Activated naive CD4-positive, alpha-beta T cell (primary cell): ENCODE results near the gene ME3.

Source experiments
- DNase-seq, 4 experiments: peaks; one replicate each; lab custom pipeline; 2025; lab: John Stamatoyannopoulos, UW

Gene ME3

DNA sequence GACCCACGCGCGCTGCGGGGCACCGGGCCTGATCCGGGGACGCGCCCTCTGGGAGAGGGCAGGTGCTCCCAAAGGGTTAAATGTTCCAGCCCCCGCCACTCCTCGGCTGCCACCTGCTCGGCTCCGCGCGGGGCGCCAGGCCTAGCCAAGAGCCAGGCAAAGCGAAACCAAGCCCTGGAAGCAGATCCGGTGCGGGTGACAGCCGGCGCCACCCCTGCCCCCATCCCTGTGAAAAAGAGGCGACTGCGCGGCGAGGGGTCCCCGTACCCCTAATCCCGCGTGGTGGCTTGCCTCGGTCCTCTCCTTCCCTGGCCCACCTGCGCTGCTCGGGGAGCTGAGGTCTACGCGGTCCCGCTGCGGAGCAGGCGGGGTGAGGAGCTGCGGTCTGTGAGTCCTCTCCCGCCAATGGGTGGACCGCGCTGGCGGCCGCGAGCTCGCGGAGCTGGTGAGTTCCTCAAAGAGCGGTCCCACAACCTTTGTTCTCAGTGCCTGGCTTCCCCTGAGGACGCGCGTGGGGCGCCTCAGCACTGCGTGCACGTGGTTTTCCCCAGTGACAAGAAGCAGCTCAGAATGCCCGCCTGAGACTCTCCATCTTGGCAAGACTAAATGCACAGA, at the start of gene ME3:
ME3 (minus strand) TSS at position 610 of the 615 bp plus-strand sequence.
- DNase-seq, result peak in 3 of 4 experiments; percentile 14 to 26 (median 17)

DNA sequence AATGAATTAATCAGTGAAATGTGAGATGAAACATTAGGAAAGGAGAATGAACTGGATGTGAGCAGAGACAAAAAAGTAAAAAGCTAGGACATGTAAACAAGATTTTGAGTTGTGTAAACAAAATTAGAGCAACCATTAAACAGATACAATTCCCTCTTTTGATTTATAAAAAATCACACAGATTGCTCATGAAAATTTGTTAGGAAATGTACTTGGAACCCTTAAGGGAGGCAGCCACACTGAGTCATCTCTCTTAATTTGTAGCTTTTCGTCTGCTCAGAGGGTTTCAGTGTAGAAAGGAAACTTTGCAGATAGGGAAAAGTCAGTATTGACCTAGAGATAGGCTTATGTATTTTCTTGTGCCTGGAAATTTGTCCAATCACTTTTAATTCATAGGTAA, 49.6 kb upstream of the ME3 start:
- no peak for DNase-seq

DNA sequence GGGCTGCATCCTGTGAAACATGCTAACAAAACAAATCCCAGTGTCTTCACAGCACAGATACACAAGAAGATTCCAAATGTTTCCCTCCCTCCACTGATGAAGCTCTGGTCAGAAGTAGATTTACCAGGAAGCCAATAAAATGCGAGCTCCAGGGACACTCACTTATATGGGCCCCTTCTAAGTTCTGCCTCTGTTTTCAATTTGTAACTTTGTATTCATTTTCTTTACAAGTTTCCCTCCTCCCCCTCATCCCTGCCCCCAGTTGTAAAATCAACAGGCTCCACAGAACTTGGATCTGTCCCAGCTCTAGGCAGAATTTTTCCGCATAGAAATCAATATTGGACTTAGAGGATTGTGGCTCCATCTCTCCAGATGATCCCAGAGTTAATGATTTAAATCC, 48.1 kb upstream of the ME3 start:
- DNase-seq, result no peak

DNA sequence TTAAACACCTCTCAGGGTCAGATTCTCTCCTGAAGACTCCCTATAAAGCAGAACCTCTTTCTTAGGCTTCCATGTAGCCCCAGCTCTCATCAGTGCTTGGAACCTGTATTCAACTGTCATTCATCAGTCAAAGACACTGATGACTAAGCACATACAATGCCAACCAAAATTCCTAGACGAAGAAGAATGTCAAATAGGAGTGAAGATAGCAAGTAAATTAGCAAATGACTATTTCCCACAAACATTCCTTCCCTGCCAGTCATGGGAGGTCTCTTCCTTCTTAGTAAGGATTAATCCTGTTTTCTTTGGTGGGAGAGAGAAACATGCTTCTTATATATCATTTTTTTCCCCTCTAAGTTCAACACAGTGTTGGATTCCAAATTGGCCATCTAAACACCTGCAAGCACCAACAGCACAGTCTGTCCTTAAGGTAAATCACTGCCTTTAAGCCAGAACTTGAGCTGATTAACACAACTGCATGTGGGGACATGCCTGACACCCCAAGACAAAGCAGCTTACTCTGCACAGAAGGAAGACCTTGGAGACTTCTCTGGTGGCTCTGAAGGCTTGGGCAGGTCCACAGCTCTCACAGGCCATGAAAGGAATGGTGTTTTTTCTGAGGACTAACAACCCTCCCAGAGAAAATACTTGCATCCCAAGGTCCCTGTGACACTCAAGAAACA, 47.5 kb upstream of the ME3 start:
- no peak for DNase-seq

DNA sequence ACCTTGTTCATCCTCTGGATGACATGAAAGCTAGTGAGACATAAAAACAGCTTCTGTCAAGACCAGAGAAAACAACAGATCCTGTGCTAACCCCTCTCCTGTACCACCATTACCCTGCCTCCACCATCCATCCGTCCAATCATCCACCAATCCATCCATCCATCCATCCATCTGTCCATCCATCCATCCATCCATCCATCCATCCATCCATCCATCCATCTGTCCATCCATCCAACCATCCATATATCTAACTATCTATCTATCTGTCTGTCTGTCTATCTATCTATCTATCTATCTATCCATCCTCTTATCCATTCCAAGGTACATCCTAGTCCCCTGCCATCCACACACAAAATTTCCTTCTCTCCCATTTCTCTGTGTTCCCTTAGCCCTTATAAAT, 46.6 kb upstream of the ME3 start:
- no peak for DNase-seq

DNA sequence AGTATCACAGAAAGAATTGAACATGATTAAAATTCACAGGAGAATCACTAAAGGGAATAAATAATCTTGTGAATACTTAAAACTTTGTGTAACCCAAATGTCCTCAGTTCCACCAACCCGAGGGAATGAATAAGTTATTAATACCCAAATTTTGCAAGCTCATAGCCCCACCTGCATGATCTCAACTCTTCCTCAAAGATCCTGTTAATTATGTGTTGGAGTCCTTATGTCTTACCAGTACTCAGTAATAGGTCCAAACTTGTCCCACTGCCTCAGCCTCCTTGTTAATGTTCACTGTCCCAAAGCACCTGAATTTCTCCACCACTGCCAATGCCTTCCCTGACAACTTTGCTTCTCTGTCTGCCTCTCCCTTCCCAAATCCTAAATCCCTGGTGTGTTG, 46.1 kb upstream of the ME3 start:
- DNase-seq, result no peak

DNA sequence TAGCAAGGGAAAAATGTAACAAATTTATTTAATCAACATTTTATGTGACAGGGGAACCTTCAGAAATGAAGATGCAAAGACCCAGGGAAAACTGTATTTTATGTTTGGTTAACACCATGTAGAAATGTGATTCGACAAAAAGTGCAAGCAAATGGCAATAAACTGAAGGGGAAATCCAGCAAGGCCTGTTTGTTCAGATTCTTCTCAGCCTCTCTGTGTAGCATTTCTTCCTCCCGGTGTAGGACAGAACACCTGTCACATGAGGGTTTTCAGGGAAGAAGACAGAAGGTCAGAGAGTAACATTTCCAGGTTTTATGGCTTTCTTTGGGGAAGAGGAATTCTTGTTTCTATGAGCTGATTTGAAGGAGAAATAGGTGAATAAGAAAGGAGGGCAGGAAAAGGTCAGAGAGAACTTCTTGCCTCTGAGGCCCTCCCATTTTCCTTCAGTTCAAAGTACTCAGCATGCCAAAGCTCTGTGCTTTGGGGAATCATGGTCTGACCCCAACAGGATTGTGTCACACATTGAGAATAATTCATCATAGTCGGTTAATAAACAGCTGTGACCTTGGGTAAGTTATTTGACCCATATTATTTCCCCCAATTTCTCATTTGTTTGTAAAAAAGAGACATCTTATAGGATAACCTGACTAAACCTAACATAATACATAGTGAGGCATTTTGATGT, 45.5 kb upstream of the ME3 start:
- DNase-seq, result no peak

DNA sequence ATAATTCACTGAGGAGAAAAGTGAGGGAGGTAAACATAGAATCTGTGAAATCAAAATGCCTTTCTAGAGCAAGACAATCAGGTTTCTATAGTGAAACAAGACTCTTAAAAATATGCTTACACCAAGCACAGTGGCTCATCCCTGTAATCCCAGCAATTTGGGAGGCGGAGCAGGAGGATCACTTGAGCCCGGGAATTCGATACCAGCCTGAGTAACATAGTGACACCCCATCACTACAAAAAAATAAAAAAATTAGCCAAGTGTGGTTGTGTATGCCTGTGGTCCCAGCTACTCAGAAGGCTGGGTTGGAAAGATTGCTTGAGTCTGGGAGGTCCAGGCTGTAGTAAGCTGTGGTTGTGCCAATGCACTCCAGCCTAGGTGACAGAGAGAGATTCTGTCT, 43.2 kb upstream of the ME3 start:
- no peak for DNase-seq

DNA sequence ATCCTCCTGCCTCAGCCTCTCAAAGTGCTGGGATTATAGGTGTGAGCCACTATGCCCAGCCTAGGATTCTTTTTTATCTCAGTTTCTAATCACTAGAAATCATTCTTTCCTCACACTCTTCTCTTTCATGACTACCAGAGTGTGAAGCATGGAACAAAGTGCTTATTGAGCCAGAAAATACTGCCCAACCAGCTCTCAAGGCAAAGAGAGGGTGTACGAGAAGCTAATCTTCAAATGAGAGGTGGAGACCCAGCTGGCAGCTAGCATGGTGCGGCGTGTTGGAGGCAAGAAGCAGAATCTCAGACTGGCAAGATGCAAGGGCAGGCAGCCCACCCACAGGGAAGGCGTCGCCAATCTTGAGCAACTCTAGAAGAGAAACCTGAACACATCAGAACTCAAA, 41.1 kb upstream of the ME3 start:
- no peak for DNase-seq

DNA sequence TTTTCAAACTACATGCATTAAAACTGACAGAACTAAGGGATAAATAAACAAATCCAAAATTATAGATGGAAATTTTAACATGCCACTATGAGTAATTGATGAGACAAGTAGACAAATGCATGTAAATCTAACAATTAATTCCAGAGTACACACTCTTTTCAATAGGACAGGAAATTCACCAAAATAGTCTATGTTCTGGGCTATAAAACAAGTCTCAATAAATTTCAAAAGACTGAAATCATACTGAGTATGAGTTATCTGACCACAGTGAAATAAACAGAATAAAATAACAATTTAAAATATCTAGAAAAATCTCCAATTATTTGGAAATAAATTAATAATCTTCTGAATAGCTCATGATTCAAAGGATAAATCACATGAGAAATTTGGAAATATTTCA, 38.5 kb upstream of the ME3 start:
- DNase-seq, result no peak

DNA sequence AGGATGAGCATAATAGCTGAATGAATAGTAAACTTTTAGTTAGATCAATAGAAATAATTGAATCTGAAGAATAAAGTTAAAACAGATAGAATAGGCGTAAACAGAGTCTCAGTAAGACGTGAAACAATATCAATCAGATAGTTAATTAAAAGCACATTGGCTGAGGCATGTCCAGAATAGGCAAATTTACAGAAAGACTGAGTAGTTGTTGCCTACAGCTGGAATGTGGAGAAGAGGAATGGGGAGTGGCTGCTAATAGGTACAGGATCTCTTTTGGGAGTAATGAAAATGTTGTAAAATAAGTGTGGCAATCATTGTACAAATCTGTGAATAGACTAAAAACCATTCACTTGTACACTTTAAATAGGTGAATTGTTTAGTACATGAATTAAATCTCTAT, 36.3 kb upstream of the ME3 start:
- DNase-seq, result no peak

DNA sequence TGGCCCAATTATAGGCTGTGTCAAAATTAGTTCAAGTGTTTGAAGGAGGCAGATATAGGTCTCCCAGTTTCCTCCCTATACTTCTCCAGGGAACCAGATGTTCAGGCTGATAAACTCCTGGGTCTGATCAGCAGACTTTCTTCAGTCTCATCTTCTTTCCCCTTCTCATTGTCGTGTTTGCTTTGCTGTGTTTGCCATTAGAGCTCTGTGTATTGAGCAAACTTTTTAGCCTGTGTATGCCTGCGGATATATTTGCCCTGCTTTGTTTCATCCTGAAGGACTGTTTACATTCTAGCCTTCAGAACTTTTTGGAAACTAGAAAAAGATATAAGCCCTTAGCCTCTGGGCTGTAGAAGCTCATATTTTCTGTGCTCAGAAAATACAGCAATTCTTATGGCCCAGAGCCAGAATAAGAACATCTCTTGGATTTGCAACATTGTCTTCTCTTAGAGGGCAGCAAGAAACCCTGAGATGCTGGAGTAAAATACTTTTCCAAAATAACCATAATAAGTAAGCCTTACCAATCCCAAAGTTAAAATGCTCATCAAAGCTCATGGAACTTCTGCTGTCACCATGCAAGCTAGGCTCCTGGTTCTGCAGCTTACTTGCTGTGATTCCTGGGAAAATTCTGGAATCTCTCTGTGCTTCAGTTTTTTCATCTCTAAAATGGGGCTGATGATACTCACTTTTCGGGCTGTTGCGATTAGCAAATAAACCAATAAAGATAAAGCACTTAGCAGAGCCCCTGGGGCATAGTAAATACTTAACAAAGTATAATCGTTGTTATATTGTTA, 34.1 kb upstream of the ME3 start:
- no peak for DNase-seq

DNA sequence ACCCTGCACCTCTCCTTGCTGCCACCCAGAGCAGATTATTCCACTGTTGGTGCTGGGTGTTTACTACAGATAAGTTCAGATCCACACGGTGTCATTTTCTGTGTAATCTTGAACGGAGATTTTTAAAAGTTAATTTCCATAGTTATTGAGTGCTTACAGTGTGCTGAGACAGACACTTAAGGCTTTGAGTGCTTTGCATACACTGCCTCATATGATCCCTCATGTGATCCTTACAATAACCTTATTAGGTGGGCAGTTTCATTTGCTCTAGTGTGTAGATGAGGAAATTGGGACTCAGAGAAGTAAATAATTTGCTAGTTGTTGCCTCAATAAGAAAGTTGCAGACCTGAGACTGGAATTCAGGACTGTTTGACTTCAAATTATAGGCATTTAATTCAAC, 32.3 kb upstream of the ME3 start:
- DNase-seq, result no peak

DNA sequence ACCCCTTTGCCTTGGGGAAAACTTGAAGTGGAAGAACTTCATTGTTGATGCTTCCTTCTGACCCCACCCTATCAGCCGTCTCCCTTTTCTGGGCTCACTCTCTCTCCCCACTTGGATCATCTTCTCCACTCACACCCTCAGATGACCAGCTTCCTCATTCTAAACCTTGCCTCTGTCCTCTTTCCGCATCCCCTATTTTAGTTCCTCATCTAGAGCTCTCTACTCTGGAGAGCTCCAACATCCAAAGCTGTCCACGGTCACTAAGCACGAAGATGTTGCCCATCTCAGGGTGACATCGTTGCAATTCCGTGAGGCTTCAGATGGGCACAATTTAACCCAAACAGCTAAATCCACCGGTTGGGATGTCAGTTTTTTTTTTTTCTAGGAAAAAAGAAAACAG, 31.6 kb upstream of the ME3 start:
- no peak for DNase-seq

DNA sequence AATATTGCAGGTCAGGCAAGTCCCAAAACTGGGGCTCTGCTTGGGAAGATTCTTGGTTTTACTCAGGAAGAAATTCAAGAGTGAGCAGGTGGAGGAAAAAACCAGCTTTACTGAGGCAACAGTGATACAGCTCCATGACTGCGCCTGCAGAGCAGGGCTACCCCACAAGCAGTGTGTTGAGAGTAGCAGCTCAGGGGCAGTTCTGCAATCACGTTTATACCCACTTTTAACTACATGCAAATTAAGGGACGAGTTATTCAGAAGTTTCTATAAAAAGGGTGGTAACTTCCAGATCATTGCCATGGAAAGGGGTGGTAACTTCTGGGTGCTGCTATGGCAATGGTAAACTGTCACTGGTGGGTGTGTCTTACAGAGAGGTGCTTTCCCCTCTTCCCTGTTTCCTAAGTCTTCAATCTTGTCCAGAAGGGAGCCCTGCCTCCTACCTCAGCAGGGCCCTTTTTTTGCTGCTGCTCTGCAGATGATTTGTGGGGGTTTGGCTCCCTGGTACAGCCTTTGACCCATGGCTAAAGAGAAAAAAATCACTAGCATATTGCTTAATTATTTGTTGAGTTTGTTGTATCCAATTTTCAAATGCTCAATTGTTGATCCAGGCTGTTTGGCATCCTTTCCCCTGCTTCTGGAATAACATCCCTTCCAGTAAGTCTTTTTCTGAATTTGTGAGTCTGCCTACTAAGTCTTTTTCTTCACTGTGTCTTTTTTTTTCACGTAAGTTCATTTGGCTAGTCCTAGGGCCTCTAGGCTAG, 30.0 kb upstream of the ME3 start:
- no peak for DNase-seq

DNA sequence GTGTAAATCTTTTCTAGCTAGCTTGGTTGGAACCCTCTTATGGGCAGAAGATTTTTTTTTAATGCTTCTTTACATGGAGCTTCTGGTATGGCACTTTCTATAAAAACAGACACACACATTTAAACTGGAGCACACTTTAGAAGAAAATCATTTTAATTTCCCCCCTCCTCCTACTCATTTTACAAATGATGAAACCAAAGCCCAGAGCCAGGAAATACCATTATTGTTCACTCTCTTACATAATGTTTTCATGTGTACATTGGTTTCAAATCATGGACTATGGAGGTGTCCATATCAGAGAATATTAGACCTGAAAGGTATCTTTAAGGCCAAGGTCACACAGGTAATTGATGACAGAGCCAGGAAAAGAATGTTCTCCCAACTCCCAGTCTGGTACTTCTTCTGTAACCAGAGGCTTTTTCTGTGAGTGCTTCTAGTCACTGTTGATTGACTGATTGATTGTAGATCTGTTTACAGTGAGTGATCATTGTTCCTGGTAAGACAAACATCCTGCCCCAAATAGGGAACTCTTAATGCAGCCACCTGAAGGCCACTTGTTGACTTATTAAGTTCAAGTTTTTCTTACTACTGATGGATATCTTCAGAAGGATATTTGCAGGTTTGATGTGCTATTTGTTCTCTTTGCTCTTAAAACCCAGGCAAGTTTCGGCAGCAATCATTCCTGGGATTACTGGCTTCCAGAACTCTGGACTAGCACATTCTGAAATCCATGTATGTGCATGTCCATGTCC, 26.8 kb upstream of the ME3 start:
- DNase-seq, result no peak

DNA sequence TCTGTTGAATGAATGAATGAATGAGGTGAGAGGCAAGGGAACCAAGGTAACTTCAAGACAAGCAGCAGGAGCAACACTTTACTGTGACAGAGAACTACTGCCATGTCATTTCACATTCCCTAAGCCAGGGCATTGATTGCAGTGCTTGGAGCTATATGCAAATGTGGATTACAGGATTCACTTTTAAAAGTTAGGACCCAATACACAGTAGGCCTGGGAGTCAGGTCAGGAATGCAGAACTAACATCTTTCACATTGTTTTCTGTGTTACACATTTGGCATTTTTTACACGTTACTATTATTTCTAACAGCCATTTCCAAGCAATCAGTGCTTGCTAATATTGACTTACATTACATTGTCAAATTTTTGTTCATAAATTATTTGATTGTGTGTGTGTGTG, 26.2 kb upstream of the ME3 start:
- DNase-seq, result no peak

DNA sequence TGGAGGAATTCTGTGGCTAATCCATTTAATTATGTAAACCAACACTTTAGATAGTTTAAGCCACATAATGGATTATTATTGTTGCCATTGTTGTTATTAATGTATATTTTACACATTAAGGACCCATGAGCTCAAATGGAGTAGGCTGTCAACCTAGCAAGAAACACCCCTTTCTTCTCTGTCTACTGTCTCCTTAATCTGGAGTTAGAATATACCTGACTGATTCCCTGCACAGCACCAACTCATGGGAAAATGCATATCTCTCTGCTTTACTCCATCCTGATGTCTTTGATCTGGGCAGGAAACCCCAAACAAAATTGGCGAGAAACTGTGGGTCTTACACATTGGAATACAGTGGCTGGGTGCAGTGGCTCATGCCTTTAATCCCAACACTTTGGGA, 24.0 kb upstream of the ME3 start:
- no peak for DNase-seq

DNA sequence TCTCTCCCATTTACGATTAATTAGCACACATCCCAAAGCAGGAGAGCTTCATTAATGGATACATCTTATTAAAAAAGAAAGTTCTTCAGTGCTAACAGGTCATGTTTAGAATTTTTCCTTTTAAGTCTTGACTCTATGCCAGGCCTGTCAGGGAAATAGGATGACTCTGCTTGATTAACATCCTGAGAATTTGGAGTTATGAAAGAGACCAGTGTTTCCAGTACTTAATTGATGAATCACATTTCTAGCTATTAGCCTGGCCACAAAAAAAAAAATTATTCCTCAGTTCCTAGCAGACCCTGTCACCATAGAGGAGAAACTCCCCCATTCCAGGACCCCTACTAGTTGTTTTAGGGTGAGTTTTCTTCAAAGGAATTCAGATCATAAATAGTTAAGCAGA, 23.6 kb upstream of the ME3 start:
- no peak for DNase-seq

DNA sequence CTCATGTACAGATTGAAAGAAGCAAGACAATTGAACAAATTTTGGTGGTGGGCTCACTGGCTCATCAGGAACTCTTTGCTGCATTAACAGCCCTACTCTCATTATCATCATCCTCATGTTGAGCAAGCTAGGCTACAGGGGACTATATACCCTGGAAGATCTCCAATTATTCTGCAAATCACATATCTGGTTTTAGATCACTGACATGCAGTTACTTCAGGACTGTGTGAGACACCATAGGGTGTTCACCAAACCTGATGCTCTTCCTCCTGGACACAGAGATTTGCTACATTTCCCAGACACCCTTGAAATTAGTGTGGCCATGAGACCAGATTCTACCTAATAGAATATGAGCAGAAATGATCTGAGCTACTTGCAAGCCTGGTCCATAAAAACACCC, 23.0 kb upstream of the ME3 start:
- no peak for DNase-seq

DNA sequence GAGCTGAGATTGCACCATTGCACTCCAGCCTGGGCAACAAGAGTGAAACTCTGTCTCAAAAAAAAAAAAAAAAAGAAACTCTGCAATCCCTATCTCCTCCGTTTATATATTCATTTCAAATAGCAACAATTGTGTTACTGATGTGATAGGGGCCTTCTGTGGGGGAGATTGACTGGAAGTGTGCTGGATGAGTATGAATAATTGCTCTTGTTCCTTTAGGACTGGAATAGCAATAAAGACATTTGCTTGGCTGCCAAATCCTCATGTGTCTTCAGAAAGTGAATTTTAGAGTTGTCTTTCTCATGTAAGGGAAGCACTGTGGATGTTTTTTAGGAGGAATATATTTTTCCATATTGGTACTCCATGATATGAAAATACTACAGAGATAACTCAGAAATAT, 21.1 kb upstream of the ME3 start:
- no peak for DNase-seq
